Thyroid gland (tissue), 4 donors: Measurements from ENCODE around the gene RAB5B.

Experiments used
- CTCF ChIP-seq, 6 experiments: fragments of 200-600 bp in 3 of 6; fragments of 450-650 bp in 3 of 6; sonication (generic) in 3 of 6; IDR thresholded peaks; one replicate each; pipeline ENCODE4 v1.5.1; 2016 to 2019; ENCODE audit warnings: antibody characterized with exemption in 6 of 6, mild to moderate bottlenecking in 2 of 6, inconsistent platforms in 1 of 6, moderate library complexity in 1 of 6
- POLR2A ChIP-seq, 2 donors: fragments of 450-650 bp; IDR thresholded peaks; one replicate each; pipeline ENCODE4 v1.6.1; 2017; ENCODE audit warnings: antibody characterized with exemption in 2 of 2, mild to moderate bottlenecking in 2 of 2, moderate library complexity in 1 of 2

- no peak for TF ChIP-seq CTCF (IDR thresholded peaks at IDR 0.05)
- no peak for TF ChIP-seq POLR2A (IDR thresholded peaks at IDR 0.05)
Measured at GRCh38 chr12:55929306-55929791, 44.5 kb upstream of the RAB5B start.
